Neural progenitor cell (in vitro differentiated cells): Measurements from ENCODE around the gene GHR.

Source experiments
- CTCF ChIP-seq: fragments of 200-600 bp; sonication (generic); IDR thresholded peaks from 2 replicates; pipeline ENCODE4 v1.5.1; 2017; ENCODE audit warnings: antibody characterized with exemption, mild to moderate bottlenecking
- EZH2phosphoT487 ChIP-seq: fragments of 200-600 bp; sonication (generic); IDR thresholded peaks from 2 replicates; pipeline ENCODE4 v1.6.1; 2017; ENCODE audit warnings: antibody characterized with exemption

GRCh38 chr5:42426016-42426415, 2.8 kb downstream of the GHR start:
- TF ChIP-seq CTCF, result no peak
- no peak for TF ChIP-seq EZH2phosphoT487
